ENCODE results near the gene VCAN.

DNA sequence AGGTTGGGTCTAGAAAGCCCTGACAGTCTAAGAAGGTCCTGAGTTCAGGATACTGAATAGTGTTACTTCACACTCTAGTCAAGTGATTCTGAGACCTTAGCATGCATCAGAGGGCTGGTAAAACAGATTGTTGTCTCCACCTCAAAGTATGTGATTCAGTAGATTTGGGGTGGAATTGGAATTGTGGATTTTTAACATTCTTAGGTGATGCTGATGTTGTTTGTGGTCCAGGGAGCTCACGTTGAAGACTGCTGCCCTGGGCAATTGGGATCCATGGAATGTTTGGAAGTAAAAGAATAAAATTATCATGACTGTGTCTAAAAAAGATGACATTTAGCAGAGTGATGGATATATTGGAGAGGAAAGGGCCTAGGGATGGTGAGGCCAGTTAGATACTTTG, 75.6 kb downstream of the VCAN start:
- no peak for TF ChIP-seq POLR2A (IDR thresholded peaks at IDR 0.05; ENCODE audit: low read length)
- TF ChIP-seq GATA1 (IDR thresholded peaks at IDR 0.05; ENCODE audit: low read depth, low read length) = no peak

Measured in erythroblast (primary cell).